Lower leg skin (tissue), 4 donors: ENCODE measurements around the gene CLUH. TPM values are rescaled to one million over a fixed set of nuclear protein-coding genes. Genes with fewer than 3 reads are reported as not detected.

Source experiments
- DNase-seq, 2 donors: peaks; one replicate each; pipeline ENCODE4 v3.0.0-alpha.2; 2019; ENCODE audit warnings: low spot score in 2 of 2
- H3K4me3 ChIP-seq: fragments of 200-600 bp; sonication (generic); 2 replicates; pipeline ENCODE4 v1.5.1; 2017; ENCODE audit warnings: mild to moderate bottlenecking, low read depth; ENCODE audit not compliant: poor library complexity, severe bottlenecking
- CTCF ChIP-seq, 3 donors: fragments of 450-650 bp; IDR thresholded peaks; one replicate each; pipeline ENCODE4 v1.5.1; 2016; ENCODE audit warnings: antibody characterized with exemption in 3 of 3, mild to moderate bottlenecking in 3 of 3, moderate library complexity in 2 of 3
- POLR2A ChIP-seq, 2 donors: fragments of 450-650 bp; IDR thresholded peaks; one replicate each; pipeline ENCODE4 v1.6.1; 2016 to 2017; ENCODE audit warnings: antibody characterized with exemption in 2 of 2, mild to moderate bottlenecking in 1 of 2, moderate library complexity in 1 of 2
- WGBS, 2 donors: methylation state at CpG; one replicate each; pipeline ENCODE4 v1.1.5; 2018; 5-methylcytosine and 5-hydroxymethylcytosine counted together
- intact Hi-C: fragments of 100-400 bp; cut with DNase I; formaldehyde crosslinking; loops from one replicate; pipeline ENCODE4 v1.15.0; 2023; ENCODE audit warnings: low total_unique reads
- total RNA-seq, 4 donors: library from RNA; depleted of rRNA; stranded (reverse); fragments of >200 nt; gene quantifications; one replicate each; pipeline ENCODE4 v1.1.0, GENCODE V29; 2016

Gene CLUH
- total RNA-seq, 4 donors from 2014 or later: 99.3 to 178 (median 117) TPM

- intact Hi-C loops: no loop called here
- no peak overlapping the region for H3K4me3 ChIP-seq
- no peak for TF ChIP-seq POLR2A (IDR thresholded peaks at IDR 0.05)
- TF ChIP-seq CTCF (IDR thresholded peaks at IDR 0.05): no peak
- WGBS, 2 donors: 68 to 71% methylated on average over 13 of the region's 13 CpGs
- no peak for DNase-seq
Observed at GRCh38 chr17:2718150-2718938, 6.8 kb upstream of the CLUH start.

- no peak for DNase-seq
- no peak for TF ChIP-seq POLR2A (IDR thresholded peaks at IDR 0.05)
- no peak for TF ChIP-seq CTCF (IDR thresholded peaks at IDR 0.05)
- intact Hi-C loops: no loop called here
- WGBS, 2 donors: 80 to 84% methylated on average over 5 of the region's 5 CpGs
- no peak overlapping the region for H3K4me3 ChIP-seq
Observed at GRCh38 chr17:2716649-2717048, 5.1 kb upstream of the CLUH start.

GRCh38 chr17:2713881-2714280 is 2.3 kb upstream of the CLUH start:
- DNase-seq: no peak
- no peak overlapping the region for H3K4me3 ChIP-seq
- WGBS, 2 donors: 84 to 88% methylated on average over 9 of the region's 9 CpGs
- TF ChIP-seq POLR2A (IDR thresholded peaks at IDR 0.05) (no peak), CTCF (IDR thresholded peaks at IDR 0.05) (no peak)
- intact Hi-C loops: no loop called here

- H3K4me3 ChIP-seq: peak overlapping the region; percentile 42
- intact Hi-C loops: no loop called here
- TF ChIP-seq CTCF (IDR thresholded peaks at IDR 0.05) (no peak), POLR2A (IDR thresholded peaks at IDR 0.05) (no peak)
- peak in 1 of 2 donors; percentile 85 for DNase-seq
- 42 to 57% methylated on average over 30 to 36 of the region's 36 CpGs for WGBS, 2 donors
Observed at GRCh38 chr17:2712300-2713043, 908 bp upstream of the CLUH start.

- DNase-seq: peak in 1 of 2 donors; percentile 86
- TF ChIP-seq POLR2A (IDR thresholded peaks at IDR 0.05) (no peak), CTCF (IDR thresholded peaks at IDR 0.05) (no peak)
- intact Hi-C loops: no loop called here
- H3K4me3 ChIP-seq: peak overlapping the region; percentile 61
- WGBS, 2 donors: 1% methylated on average over 10 to 36 of the region's 82 CpGs
Observed at GRCh38 chr17:2710803-2711607, 559 bp downstream of the CLUH start.
